Measurements from ENCODE around the gene C1D.
"Not testable (repeated sequence)": the region's sequence is repeated elsewhere in the genome, so short reads cannot be mapped to it uniquely, and the experiment has no call there.

The C1D gene

GRCh38 chr2:67997528-67997900 is 65.3 kb downstream of the C1D start:
- Mint-ChIP-seq H3K27me3 (ENCODE audit: low read depth) (no peaks in the 10 kb centered on the region), H3K9me3 (peaks cover 23% of the 10 kb centered on the region), H3K36me3 (ENCODE audit: low read depth) (peaks cover 3% of the 10 kb centered on the region), H3K27ac (no peak overlapping the region), H3K4me3 (no peak overlapping the region), H3K4me1 (no peaks in the 10 kb centered on the region)
- no peak for TF ChIP-seq CTCF (IDR thresholded peaks at IDR 0.05; ENCODE audit: unreplicated experiment in 3 of 3)

- no peak overlapping the region for H3K4me3 Mint-ChIP-seq
- no peaks in the 10 kb centered on the region for H3K27me3 Mint-ChIP-seq (ENCODE audit: low read depth)
- no peaks in the 10 kb centered on the region for H3K4me1 Mint-ChIP-seq
- no peak overlapping the region for H3K27ac Mint-ChIP-seq
- no peak for TF ChIP-seq CTCF (IDR thresholded peaks at IDR 0.05; ENCODE audit: unreplicated experiment in 3 of 3)
- H3K36me3 Mint-ChIP-seq (ENCODE audit: low read depth), result peaks cover 3% of the 10 kb centered on the region
- H3K9me3 Mint-ChIP-seq, result peaks cover 21% of the 10 kb centered on the region
Observed at GRCh38 chr2:67996772-67997527, 65.9 kb downstream of the C1D start.

- no peaks in the 10 kb centered on the region for H3K4me1 Mint-ChIP-seq
- peaks cover 15% of the 10 kb centered on the region for H3K9me3 Mint-ChIP-seq
- H3K27me3 Mint-ChIP-seq (ENCODE audit: low read depth), result peaks cover 8% of the 10 kb centered on the region
Observed at GRCh38 chr2:67994716-67995115, 68.1 kb downstream of the C1D start.

GRCh38 chr2:67994069-67994468 is 68.7 kb downstream of the C1D start:
- H3K27ac Mint-ChIP-seq; H3K27me3 Mint-ChIP-seq (ENCODE audit: low read depth); H3K36me3 Mint-ChIP-seq (ENCODE audit: low read depth); H3K4me1 Mint-ChIP-seq; H3K4me3 Mint-ChIP-seq: not testable (repeated sequence)
- peaks cover 15% of the 10 kb centered on the region for H3K9me3 Mint-ChIP-seq

More at GRCh38 chr2:67994716-67995115, 68.1 kb downstream of the C1D start:
- peaks cover 3% of the 10 kb centered on the region for H3K36me3 Mint-ChIP-seq (ENCODE audit: low read depth)
- H3K4me3 Mint-ChIP-seq, result no peak overlapping the region
- no peak for TF ChIP-seq CTCF (IDR thresholded peaks at IDR 0.05; ENCODE audit: unreplicated experiment in 3 of 3)
- H3K27ac Mint-ChIP-seq, result no peak overlapping the region

- peaks cover 8% of the 10 kb centered on the region for H3K27me3 Mint-ChIP-seq (ENCODE audit: low read depth)
- peaks cover 3% of the 10 kb centered on the region for H3K36me3 Mint-ChIP-seq (ENCODE audit: low read depth)
- H3K9me3 Mint-ChIP-seq, result peaks cover 13% of the 10 kb centered on the region
- no peak overlapping the region for H3K27ac Mint-ChIP-seq
- no peak overlapping the region for H3K4me3 Mint-ChIP-seq
- H3K4me1 Mint-ChIP-seq, result no peaks in the 10 kb centered on the region
- no peak for TF ChIP-seq CTCF (IDR thresholded peaks at IDR 0.05; ENCODE audit: unreplicated experiment in 3 of 3)
Observed at GRCh38 chr2:67993329-67993728, 69.5 kb downstream of the C1D start.

GRCh38 chr2:67991456-67991855 is 71.3 kb downstream of the C1D start:
- TF ChIP-seq CTCF (IDR thresholded peaks at IDR 0.05; ENCODE audit: unreplicated experiment in 3 of 3), result no peak

More at GRCh38 chr2:67991456-67991855, 71.3 kb downstream of the C1D start:
- H3K4me3 Mint-ChIP-seq, result no peak overlapping the region
- peaks cover 13% of the 10 kb centered on the region for H3K9me3 Mint-ChIP-seq
- H3K27ac Mint-ChIP-seq, result no peak overlapping the region
- H3K27me3 Mint-ChIP-seq (ENCODE audit: low read depth), result peaks cover 8% of the 10 kb centered on the region
- H3K4me1 Mint-ChIP-seq, result no peaks in the 10 kb centered on the region
- peaks cover 3% of the 10 kb centered on the region for H3K36me3 Mint-ChIP-seq (ENCODE audit: low read depth)

All from nephron (organoid).